RWPE2 (cell line): ENCODE measurements around the gene EFNA3.

Experiments
- ATAC-seq: fragments of 200-7000 bp; cut with Tn5 transposase; 3 replicates; pipeline ENCODE4 v1.9.1; 2021; ENCODE audit warnings: low read depth
- DNase-seq: peaks from one replicate; pipeline ENCODE4 v3.0.0-alpha.2; 2020; ENCODE audit warnings: low spot score
- H3K27ac ChIP-seq: fragments of 450-650 bp; 2 replicates; pipeline ENCODE4 v1.5.1; 2017; ENCODE audit warnings: mild to moderate bottlenecking; ENCODE audit not compliant: poor library complexity, severe bottlenecking
- H3K27me3 ChIP-seq: fragments of 250-450 bp; sonication (Bioruptor Pico); 2 replicates; pipeline ENCODE4 v1.5.1; 2021; ENCODE audit warnings: mild to moderate bottlenecking, moderate library complexity; ENCODE audit not compliant: insufficient read depth, poor library complexity, severe bottlenecking
- H3K36me3 ChIP-seq: fragments of 250-450 bp; sonication (Bioruptor Pico); 2 replicates; pipeline ENCODE4 v1.5.1; 2020; ENCODE audit warnings: low read depth, mild to moderate bottlenecking, moderate library complexity
- H3K4me1 ChIP-seq: fragments of 250-450 bp; sonication (Bioruptor Pico); 2 replicates; pipeline ENCODE4 v1.5.1; 2021; ENCODE audit warnings: mild to moderate bottlenecking, moderate library complexity; ENCODE audit not compliant: insufficient read depth, poor library complexity, severe bottlenecking
- H3K4me3 ChIP-seq: fragments of 250-450 bp; sonication (Bioruptor Pico); 2 replicates; pipeline ENCODE4 v1.5.1; 2021; ENCODE audit warnings: mild to moderate bottlenecking, moderate library complexity; ENCODE audit not compliant: severe bottlenecking
- H3K9me3 ChIP-seq: fragments of 250-450 bp; sonication (Bioruptor Pico); 2 replicates; pipeline ENCODE4 v1.5.1; 2021; ENCODE audit warnings: mild to moderate bottlenecking, moderate library complexity; ENCODE audit not compliant: severe bottlenecking
- TF ChIP-seq, protein P1 (sequence below): fragments of 450-650 bp; IDR thresholded peaks from one replicate; pipeline ENCODE4 v1.5.1; 2017; ENCODE audit warnings: mild to moderate bottlenecking, moderate library complexity; ENCODE audit not compliant: poor library complexity, severe bottlenecking

Gene EFNA3

GRCh38 chr1:155032886-155033285 lies 45.8 kb upstream of the EFNA3 start:
- peaks cover under 1% of the 10 kb centered on the region for H3K4me1 ChIP-seq
- no peaks in the 10 kb centered on the region for H3K36me3 ChIP-seq
- ATAC-seq: no peak
- H3K9me3 ChIP-seq: no peaks in the 10 kb centered on the region
- H3K27me3 ChIP-seq: no peaks in the 10 kb centered on the region
- TF ChIP-seq, protein P1, sequence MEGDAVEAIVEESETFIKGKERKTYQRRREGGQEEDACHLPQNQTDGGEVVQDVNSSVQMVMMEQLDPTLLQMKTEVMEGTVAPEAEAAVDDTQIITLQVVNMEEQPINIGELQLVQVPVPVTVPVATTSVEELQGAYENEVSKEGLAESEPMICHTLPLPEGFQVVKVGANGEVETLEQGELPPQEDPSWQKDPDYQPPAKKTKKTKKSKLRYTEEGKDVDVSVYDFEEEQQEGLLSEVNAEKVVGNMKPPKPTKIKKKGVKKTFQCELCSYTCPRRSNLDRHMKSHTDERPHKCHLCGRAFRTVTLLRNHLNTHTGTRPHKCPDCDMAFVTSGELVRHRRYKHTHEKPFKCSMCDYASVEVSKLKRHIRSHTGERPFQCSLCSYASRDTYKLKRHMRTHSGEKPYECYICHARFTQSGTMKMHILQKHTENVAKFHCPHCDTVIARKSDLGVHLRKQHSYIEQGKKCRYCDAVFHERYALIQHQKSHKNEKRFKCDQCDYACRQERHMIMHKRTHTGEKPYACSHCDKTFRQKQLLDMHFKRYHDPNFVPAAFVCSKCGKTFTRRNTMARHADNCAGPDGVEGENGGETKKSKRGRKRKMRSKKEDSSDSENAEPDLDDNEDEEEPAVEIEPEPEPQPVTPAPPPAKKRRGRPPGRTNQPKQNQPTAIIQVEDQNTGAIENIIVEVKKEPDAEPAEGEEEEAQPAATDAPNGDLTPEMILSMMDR: no peak
- H3K27ac ChIP-seq: no peak overlapping the region
- no peak overlapping the region for H3K4me3 ChIP-seq
- DNase-seq: no peak

GRCh38 chr1:155033524-155033923 lies 45.1 kb upstream of the EFNA3 start, which contains the start of the genes DCST1 and DCST2:
TSS of gene DCST1 (plus strand) at chr1:155033824. CDS start at chr1:155034037, 213 bp downstream.
TSS of gene DCST2 (minus strand) at chr1:155033781. CDS start at chr1:155033701, 80 bp downstream.
- Histone ChIP-seq H3K36me3 (no peaks in the 10 kb centered on the region), H3K4me3 (no peak within 1 kb of the TSS), H3K4me1 (peaks cover 7% of the 10 kb centered on the region), H3K27me3 (no peaks in the 10 kb centered on the region), H3K27ac (no peak within 1 kb of the TSS), H3K9me3 (no peaks in the 10 kb centered on the region)
- TF ChIP-seq, protein P1: no peak
- DNase-seq: no peak
- no peak for ATAC-seq

DNA sequence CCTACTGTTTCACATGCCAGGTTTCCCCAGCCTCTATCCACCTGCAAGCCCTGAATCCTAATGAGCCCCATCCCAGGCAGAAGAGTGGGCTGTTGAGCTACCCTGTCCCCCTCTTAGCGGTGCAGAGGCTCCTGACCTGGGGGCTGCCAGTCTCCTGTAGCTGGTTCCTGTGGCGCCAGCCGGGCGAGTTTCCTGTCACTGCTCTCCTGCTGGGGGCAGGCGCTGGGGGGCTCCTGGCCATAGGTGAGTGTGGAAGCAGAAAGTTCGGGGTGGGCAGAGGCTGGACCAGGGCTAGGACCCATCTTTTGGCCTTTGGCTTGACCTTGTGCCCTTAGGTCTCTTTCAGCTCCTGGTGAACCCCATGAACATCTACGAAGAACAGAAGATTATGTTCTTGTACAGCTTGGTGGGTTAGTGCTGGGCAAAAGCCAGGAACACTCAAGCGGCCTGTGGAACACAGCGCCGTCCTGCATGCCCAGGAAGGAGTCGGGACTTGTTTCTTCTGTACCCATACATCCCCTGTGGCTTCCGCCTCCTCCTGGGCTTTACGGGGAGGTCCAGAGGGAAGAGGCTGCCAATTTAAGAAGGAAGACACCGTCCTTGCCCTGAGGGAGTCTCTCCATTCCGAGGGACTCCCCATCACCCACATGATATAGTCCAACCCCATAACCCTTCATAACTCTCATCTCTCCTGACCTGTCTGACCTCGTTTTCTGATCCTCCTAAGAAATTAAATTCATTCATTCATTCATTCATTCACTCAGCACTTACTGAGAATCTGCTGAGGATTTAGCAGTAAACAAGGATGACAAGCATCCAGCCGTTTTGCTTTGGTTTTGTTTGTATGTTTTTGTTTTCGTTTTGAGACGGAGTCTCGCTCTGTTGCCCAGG lies 44.1 kb upstream of the EFNA3 start:
- H3K9me3 ChIP-seq: no peaks in the 10 kb centered on the region
- H3K4me1 ChIP-seq: peaks cover 14% of the 10 kb centered on the region
- H3K27me3 ChIP-seq: no peaks in the 10 kb centered on the region
- no peak overlapping the region for H3K4me3 ChIP-seq
- DNase-seq: no peak
- ATAC-seq: no peak
- TF ChIP-seq, protein P1: no peak
- no peak overlapping the region for H3K27ac ChIP-seq
- H3K36me3 ChIP-seq: no peaks in the 10 kb centered on the region

- peaks cover 14% of the 10 kb centered on the region for H3K4me1 ChIP-seq
- no peak overlapping the region for H3K27ac ChIP-seq
- DNase-seq (no peak), ATAC-seq (no peak)
- H3K9me3 ChIP-seq: no peaks in the 10 kb centered on the region
- H3K27me3 ChIP-seq: no peaks in the 10 kb centered on the region
- TF ChIP-seq, protein P1: no peak
- H3K36me3 ChIP-seq: no peaks in the 10 kb centered on the region
- H3K4me3 ChIP-seq: no peak overlapping the region
These were observed 42.7 kb upstream of the EFNA3 start for GRCh38 chr1:155035936-155036335.

GRCh38 chr1:155037043-155037442 lies 41.6 kb upstream of the EFNA3 start:
- Histone ChIP-seq H3K4me3 (no peak overlapping the region), H3K36me3 (no peaks in the 10 kb centered on the region), H3K27me3 (no peaks in the 10 kb centered on the region), H3K27ac (no peak overlapping the region), H3K9me3 (no peaks in the 10 kb centered on the region), H3K4me1 (peaks cover 14% of the 10 kb centered on the region)
- TF ChIP-seq, protein P1: no peak
- DNase-seq (no peak), ATAC-seq (no peak)
